NCI-H1105 (cell line): Measurements from ENCODE around the gene TNFSF8.

Experiments used
- DNase-seq: peaks from one replicate; lab custom pipeline; 2025; lab: John Stamatoyannopoulos, UW

The TNFSF8 gene

DNA sequence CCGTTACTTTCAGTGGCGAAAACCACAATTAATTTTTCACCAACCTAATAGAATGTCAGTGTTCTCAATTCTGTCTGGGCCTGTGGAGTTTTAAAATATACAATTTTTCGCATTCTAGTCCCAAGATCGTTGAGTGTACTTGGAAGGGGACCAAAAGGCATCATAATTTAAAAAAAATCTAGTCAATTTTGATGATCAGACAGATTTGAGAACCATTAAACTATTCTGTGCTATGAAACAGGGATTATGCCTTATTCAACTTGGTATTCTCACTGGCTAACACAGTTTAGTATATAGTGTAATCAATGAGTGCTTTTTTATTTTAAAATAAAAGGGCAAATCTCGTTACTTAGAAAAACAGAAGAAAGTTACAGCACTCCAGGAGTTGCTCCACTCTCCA, 63.1 kb downstream of the TNFSF8 start:
- no peak for DNase-seq

DNA sequence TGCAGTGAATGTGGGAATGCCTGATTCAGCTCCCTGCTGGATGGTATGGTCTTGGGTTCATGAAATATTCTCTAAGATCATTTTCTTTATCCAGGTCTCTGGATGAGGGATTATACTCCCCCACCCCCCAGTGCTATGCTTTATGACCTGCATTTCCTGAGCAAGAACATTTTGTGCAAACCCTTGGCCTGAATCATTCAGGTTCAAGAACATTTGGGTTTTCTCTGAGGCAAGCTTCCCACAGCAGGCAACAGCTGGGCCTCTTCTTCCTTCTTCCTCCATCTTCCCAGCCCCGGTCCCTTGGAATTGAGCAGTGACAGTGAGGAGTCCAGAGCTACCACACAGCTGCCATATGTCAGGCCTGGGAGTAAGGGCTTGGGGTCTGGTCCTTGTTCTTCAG, 65.9 kb downstream of the TNFSF8 start:
- DNase-seq: no peak

DNA sequence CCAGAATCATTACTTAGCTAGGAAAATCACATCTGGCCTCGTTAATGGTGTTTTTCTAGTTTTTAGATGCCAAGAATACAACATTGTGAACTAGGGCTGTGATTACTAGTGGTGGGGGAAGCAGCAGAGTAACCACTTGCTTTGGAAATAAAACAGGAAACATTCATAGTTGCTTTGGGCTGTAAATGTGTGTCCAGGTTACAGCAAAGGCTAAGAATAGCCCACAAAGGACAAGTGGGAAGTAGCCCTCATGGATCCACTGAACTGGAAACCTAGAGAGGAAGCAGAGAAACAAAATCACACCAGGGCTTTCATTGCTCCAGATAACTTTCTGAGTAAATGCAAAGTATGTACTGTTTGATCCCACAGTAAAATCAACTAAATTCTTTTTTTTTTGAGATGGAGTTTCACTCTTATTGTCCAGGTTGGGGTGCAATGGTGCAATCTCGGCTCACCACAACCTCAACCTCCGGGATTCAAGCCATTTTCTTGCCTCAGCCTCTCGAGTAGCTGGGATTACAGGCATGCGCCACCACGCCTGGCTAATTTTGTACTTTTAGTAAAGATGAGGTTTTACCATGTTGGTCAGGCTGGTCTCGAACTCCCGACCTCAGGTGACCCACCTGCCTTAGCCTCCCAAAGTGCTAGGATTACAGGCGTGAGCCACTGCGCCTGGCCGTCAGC, 68.3 kb downstream of the TNFSF8 start:
- DNase-seq: no peak

DNA sequence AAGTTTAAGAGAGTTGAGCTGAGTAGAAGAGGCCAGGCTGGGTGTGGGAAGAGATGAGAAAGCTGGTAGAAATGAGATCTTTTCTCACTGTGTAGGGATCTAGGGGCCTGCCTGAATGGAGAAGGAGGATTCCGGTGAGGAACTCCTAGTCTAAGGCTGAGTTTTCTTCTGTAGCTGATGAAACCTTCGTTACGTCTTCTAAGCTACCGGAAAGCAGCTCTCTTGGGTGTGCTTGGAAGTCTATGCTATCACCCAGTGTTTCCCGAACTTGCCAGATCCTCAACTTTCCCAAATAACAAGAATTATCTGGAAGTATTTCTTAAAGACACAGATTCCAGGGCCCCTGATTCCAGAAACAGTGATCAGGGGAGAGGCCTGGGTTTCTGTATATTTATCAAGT, 69.1 kb downstream of the TNFSF8 start:
- no peak for DNase-seq

DNA sequence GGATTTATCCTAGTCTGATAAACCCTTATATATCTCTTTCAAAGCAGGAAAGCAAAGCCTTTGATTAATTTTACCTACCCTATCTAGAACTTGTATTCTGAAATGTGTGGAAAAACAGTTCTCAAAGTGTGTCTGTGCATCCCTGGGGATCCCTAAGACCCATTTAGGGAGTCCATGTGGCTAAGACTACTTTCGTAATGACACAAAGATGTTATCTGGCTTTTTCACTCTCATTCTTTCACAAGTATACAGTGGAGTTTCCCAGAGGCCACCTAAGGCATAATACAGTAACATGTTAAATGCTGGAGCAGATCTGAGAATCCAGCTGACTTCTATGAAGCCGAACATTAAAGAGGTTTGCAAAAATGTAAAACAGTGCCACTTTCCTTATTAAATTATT, 70.2 kb downstream of the TNFSF8 start:
- no peak for DNase-seq

DNA sequence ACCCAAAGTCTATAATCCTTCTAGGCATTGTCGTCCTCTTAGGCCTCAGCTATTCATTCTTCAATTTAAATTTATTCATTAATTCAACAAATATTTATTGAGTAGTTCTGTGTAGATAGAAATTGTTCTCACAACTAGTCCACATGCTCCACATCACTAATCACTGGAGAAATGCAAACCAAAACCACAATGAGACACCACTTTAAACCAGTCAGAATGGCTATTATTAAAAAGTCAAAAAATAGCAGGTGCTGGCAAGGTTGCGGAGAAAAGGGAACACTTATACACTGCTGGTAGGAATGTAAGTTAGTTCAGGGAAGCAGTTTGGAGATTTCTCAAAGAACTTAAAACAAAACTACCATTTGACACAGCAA, 73.5 kb downstream of the TNFSF8 start:
- no peak for DNase-seq

DNA sequence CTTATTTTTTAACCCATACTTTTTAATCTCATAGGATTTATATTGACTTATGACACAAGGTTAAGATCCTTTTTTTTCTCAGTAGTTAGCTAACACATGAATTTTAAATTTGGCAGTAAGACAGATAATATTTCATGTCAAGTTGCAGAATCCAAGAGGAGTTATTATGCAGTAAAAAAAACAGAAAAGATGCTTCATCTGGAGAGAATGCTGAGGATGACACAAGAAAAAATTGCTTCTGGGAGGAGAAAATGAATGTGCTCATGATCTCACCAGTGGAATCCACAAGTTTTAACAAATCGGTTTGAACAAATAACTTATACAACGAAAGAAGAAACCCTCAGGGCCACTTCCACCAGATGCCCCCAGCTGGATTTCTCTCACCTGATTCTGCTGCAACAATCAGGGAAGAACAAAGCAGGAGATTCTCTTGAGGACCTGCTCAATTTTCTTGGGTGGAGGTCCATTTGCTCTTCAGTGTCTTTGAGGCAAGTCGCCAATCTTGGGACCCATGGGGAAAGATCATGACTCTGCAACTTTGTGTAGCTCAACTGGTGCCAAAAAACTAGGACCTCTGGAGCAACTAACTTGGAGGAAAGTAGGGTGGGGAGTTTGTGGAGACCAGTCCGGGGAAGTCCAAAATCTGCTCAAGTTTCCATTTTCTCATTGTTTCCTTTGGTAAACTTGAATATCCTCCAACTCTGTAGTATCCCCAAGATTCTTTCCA, 74.0 kb downstream of the TNFSF8 start:
- no peak for DNase-seq

DNA sequence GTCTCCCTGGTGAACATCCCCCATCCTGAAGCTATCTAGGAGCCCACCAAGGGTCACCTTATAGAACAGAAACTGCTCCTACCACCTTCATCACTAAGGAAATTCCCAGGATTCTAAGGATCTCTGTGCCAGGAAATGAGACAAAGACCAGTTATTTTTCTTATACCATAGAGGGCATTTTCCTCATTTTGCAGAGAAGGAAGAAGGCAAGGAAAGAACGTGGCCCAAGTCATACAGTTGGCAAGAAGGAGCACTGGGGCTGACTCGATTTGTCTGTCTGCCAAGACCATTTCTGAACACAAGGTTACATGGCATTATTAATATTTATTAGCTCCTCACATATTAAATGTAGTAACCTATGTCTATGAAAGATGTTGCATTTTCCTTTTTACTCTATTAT, 74.9 kb downstream of the TNFSF8 start:
- DNase-seq: no peak

DNA sequence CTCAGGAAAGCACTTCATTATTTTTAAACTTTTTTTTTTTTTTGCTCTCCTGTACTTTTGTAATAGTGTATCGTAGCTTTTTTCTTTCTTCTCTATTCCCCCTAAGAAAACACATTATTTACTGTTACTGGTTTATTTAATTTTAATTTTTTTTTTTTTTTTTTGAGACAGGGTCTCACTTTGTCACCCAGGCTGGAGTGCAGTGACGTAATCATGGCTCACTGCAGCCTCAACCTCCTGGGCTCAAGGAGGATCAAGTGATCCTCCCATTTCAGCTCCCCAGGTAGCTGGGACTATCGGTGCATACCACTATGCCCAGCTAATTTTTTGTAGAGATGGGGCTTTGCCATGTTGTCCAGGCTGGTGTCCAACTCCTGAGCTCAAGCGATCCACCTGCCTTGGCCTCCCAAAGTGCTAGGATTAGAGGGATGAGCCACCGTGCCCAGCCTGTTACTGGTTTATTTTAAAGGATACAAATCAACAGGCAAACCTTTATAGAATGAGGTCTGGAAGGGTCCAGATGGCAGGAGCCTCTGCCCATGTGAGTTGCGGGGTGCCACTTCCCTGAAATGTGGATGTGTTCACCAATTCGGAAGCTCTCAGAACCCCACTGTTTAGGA, 75.5 kb downstream of the TNFSF8 start:
- DNase-seq: no peak

DNA sequence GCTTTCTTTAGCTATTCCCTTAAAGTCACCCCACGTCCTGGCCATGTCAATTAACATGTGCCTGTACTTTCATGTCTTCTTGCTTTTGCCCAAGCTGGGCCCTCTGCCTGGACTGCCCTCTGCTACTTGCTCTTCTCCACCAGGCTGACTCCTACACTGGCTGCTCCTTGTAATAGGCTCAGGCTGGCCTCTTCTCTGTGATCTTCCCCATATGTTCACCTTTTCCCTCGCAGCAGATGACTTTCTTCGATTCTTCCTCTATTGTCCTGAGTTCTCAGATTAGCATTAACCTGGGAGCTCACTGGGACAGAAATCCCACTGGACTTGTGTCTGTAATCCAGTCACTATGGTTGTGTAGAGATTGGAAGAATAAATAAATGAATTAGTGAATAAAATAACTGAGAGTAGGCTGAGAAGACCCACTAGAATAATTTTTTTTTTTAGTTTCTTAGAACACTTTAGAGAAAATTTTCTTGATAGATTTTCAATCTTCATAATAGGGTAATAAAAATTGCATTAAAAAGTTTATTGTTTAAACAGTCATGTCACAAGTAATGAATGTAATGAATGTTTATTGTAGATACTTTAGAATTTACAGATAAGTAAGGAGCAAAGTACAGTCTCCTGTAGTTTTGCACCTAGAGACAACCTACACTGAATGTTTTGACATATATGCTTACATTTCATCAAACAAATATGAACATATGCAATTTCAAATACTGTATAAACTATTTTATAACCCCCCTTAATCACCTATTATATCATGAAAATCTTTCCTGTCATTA, 77.1 kb downstream of the TNFSF8 start:
- DNase-seq: no peak

DNA sequence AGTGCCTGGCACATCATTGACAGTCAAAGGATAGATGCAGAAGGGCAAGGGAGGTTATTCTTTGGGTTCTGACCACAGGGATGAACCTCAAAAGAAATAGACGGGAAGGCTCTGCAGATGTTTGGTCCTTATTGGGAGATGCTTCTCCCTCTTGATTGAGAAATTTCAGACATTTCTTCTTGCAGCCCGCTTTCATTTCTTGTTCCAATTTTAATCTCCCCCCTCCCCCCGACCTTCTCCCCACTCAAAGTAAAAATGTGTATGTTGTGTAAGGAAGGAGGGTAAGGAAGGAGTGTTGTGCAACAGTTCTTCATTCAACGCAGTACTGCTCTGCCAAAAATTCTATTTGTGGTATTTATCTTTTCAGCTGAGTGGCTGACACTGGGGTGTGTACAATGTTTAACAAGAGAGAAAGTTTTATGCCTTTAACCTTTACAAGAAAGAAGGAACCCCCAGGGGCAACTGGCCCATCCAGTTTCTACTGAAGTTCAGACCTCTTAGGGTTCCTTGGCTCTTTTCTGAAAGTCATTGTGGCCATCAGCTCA, 78.3 kb downstream of the TNFSF8 start:
- no peak for DNase-seq

DNA sequence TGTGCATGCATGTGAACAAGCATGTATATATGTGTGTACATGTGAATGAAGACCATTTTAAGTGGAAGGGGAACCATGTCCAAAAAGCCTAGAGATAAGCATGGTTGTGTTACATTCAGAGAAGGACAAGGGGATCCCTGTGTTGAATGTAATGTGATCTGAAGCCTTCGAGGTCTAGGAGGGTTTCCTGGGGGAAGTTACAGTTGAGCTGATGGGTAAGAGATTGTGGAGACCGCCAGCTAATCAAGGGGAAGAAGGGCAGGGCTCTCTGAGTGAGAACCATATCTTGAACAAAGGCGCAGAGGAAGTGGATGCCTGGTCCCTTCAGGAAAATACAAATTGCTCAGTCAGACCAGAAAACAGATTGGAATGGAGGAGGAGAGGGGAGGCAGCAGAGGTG, 79.1 kb downstream of the TNFSF8 start:
- DNase-seq: no peak
